HEK293 (cell line): ENCODE results near the gene MTOR.

Experiments
- BCL6B ChIP-seq: fragments of 450-650 bp; formaldehyde crosslinking; IDR thresholded peaks from 2 replicates; pipeline ENCODE4 v1.5.1; 2017; ENCODE audit warnings: missing biosample characterization, missing genetic modification characterization
- KLF1 ChIP-seq: fragments of 450-650 bp; formaldehyde crosslinking; IDR thresholded peaks from 2 replicates; pipeline ENCODE4 v1.5.1; 2016; ENCODE audit warnings: missing biosample characterization, missing genetic modification characterization
- MEIS1 ChIP-seq: sonication (generic); formaldehyde crosslinking; IDR thresholded peaks from 2 replicates; pipeline ENCODE4 v1.8.1; 2022; ENCODE audit warnings: missing genetic modification reagents, mild to moderate bottlenecking, borderline replicate concordance
- OSR2 ChIP-seq: fragments of 450-650 bp; formaldehyde crosslinking; IDR thresholded peaks from 2 replicates; pipeline ENCODE4 v1.5.1; 2016; ENCODE audit warnings: missing biosample characterization, missing genetic modification characterization
- PRDM6 ChIP-seq: fragments of 450-650 bp; formaldehyde crosslinking; IDR thresholded peaks from 2 replicates; pipeline ENCODE4 v1.5.1; 2017; ENCODE audit warnings: missing biosample characterization, missing genetic modification characterization
- TCF7L2 ChIP-seq: IDR thresholded peaks from 2 replicates; pipeline ENCODE4 v1.6.1; 2011; ENCODE audit warnings: low read depth, mild to moderate bottlenecking, inconsistent platforms, low read length, moderate library complexity, borderline replicate concordance
- YY1 ChIP-seq: fragments of 450-650 bp; formaldehyde crosslinking; IDR thresholded peaks from 2 replicates; pipeline ENCODE4 v1.5.1; 2018; ENCODE audit warnings: missing biosample characterization, missing genetic modification characterization
- YY2 ChIP-seq: fragments of 450-650 bp; formaldehyde crosslinking; IDR thresholded peaks from 2 replicates; pipeline ENCODE4 v1.5.1; 2016; ENCODE audit warnings: missing biosample characterization, missing genetic modification characterization
- ZBTB20 ChIP-seq: fragments of 450-650 bp; formaldehyde crosslinking; IDR thresholded peaks from 2 replicates; pipeline ENCODE4 v1.5.1; 2016; ENCODE audit warnings: missing biosample characterization, missing genetic modification characterization
- ZBTB48 ChIP-seq: fragments of 450-650 bp; formaldehyde crosslinking; IDR thresholded peaks from 2 replicates; pipeline ENCODE4 v1.5.1; 2016; ENCODE audit warnings: missing biosample characterization, missing genetic modification characterization
- ZNF10 ChIP-seq: fragments of 450-650 bp; formaldehyde crosslinking; IDR thresholded peaks from 2 replicates; pipeline ENCODE4 v1.5.1; 2017; ENCODE audit warnings: missing biosample characterization, missing genetic modification characterization
- ZNF169 ChIP-seq: fragments of 450-650 bp; formaldehyde crosslinking; IDR thresholded peaks from 2 replicates; pipeline ENCODE4 v1.5.1; 2016; ENCODE audit warnings: missing biosample characterization, missing genetic modification characterization
- ZNF19 ChIP-seq: fragments of 450-650 bp; formaldehyde crosslinking; IDR thresholded peaks from 2 replicates; pipeline ENCODE4; 2016; ENCODE audit warnings: missing biosample characterization, missing genetic modification characterization, low read depth
- ZNF2 ChIP-seq: fragments of 450-650 bp; formaldehyde crosslinking; IDR thresholded peaks from 2 replicates; pipeline ENCODE4 v1.5.1; 2016; ENCODE audit warnings: missing biosample characterization, missing genetic modification characterization
- ZNF274 ChIP-seq, 2 experiments: fragments of 200-500 bp in 1 of 2; fragments of 450-650 bp in 1 of 2; sonication (Bioruptor generic) in 1 of 2; formaldehyde crosslinking in 1 of 2; IDR thresholded peaks; 2 replicates each; pipeline versions ENCODE4 v1.5.1 to v1.6.1; 2014 to 2016; ENCODE audit warnings: borderline replicate concordance in 1 of 2, inconsistent platforms in 1 of 2, low read length in 1 of 2, missing biosample characterization in 1 of 2, missing genetic modification characterization in 1 of 2
- ZNF280C ChIP-seq: fragments of 450-650 bp; formaldehyde crosslinking; IDR thresholded peaks from 2 replicates; pipeline ENCODE4 v1.5.1; 2016; ENCODE audit warnings: missing biosample characterization, missing genetic modification characterization
- ZNF302 ChIP-seq: fragments of 450-650 bp; formaldehyde crosslinking; IDR thresholded peaks from 2 replicates; pipeline ENCODE4 v1.5.1; 2016; ENCODE audit warnings: missing biosample characterization, missing genetic modification characterization, low read depth
- ZNF366 ChIP-seq: fragments of 450-650 bp; formaldehyde crosslinking; conservative IDR thresholded peaks from 2 replicates; pipeline ENCODE4 v1.5.1; 2016; ENCODE audit warnings: missing biosample characterization, missing genetic modification characterization
- ZNF394 ChIP-seq: fragments of 450-650 bp; formaldehyde crosslinking; IDR thresholded peaks from 2 replicates; pipeline ENCODE4 v1.5.1; 2016; ENCODE audit warnings: missing biosample characterization, missing genetic modification characterization, mild to moderate bottlenecking, moderate library complexity, borderline replicate concordance
- ZNF626 ChIP-seq: fragments of 450-650 bp; sonication (Bioruptor Pico); formaldehyde crosslinking; IDR thresholded peaks from 2 replicates; pipeline ENCODE4 v1.5.1; 2018; ENCODE audit warnings: missing biosample characterization, missing genetic modification characterization, inconsistent platforms
- ZNF701 ChIP-seq: fragments of 450-650 bp; formaldehyde crosslinking; IDR thresholded peaks from 2 replicates; pipeline ENCODE4 v1.5.1; 2016; ENCODE audit warnings: missing biosample characterization, missing genetic modification characterization
- ZNF704 ChIP-seq: fragments of 450-650 bp; formaldehyde crosslinking; IDR thresholded peaks from 2 replicates; pipeline ENCODE4 v1.5.1; 2016; ENCODE audit warnings: missing biosample characterization, missing genetic modification characterization
- ZNF707 ChIP-seq: fragments of 450-650 bp; formaldehyde crosslinking; IDR thresholded peaks from 2 replicates; pipeline ENCODE4 v1.5.1; 2016; ENCODE audit warnings: missing biosample characterization, missing genetic modification characterization
- ZNF76 ChIP-seq: fragments of 450-650 bp; formaldehyde crosslinking; IDR thresholded peaks from 2 replicates; pipeline ENCODE4; 2016; ENCODE audit warnings: low read depth, missing biosample characterization, missing genetic modification characterization, borderline replicate concordance
- ZNF768 ChIP-seq: fragments of 450-650 bp; formaldehyde crosslinking; IDR thresholded peaks from 2 replicates; pipeline ENCODE4 v1.5.1; 2018; ENCODE audit warnings: missing biosample characterization, mild to moderate bottlenecking, missing genetic modification characterization
- ZSCAN23 ChIP-seq: fragments of 450-650 bp; formaldehyde crosslinking; IDR thresholded peaks from 2 replicates; pipeline ENCODE4 v1.5.1; 2016; ENCODE audit warnings: missing biosample characterization, missing genetic modification characterization
- TF ChIP-seq, protein P1 (sequence below): fragments of 450-650 bp; formaldehyde crosslinking; IDR thresholded peaks from 2 replicates; pipeline ENCODE4 v1.5.1; 2016; ENCODE audit warnings: missing biosample characterization, missing genetic modification characterization
- TF ChIP-seq, protein P2 (sequence below): fragments of 450-650 bp; formaldehyde crosslinking; IDR thresholded peaks from 2 replicates; pipeline ENCODE4 v1.5.1; 2016; ENCODE audit warnings: missing biosample characterization, missing genetic modification characterization

MTOR gene

GRCh38 chr1:11272832-11273594, 10.7 kb upstream of the MTOR start, which contains the start of gene UBIAD1 (continued):
- TF ChIP-seq ZBTB48 (tag by site-specific recombination): peak; percentile 43; the same call in 1 of the 2 replicates
- TF ChIP-seq KLF1 (tag by site-specific recombination): peak; percentile 92
- peak; percentile 98 for TF ChIP-seq YY1 (tag by site-specific recombination)
- TF ChIP-seq ZNF701 (tag by site-specific recombination): no peak
- no peak for TF ChIP-seq PRDM6 (tag by site-specific recombination)
- no peak for TF ChIP-seq ZSCAN23 (tag by site-specific recombination)
- no peak for TF ChIP-seq TCF7L2
- peak; percentile 76 for TF ChIP-seq ZNF76 (tag by site-specific recombination)
- no peak for TF ChIP-seq ZNF768 (tag by site-specific recombination)
- no peak for TF ChIP-seq BCL6B
- TF ChIP-seq, protein P1, sequence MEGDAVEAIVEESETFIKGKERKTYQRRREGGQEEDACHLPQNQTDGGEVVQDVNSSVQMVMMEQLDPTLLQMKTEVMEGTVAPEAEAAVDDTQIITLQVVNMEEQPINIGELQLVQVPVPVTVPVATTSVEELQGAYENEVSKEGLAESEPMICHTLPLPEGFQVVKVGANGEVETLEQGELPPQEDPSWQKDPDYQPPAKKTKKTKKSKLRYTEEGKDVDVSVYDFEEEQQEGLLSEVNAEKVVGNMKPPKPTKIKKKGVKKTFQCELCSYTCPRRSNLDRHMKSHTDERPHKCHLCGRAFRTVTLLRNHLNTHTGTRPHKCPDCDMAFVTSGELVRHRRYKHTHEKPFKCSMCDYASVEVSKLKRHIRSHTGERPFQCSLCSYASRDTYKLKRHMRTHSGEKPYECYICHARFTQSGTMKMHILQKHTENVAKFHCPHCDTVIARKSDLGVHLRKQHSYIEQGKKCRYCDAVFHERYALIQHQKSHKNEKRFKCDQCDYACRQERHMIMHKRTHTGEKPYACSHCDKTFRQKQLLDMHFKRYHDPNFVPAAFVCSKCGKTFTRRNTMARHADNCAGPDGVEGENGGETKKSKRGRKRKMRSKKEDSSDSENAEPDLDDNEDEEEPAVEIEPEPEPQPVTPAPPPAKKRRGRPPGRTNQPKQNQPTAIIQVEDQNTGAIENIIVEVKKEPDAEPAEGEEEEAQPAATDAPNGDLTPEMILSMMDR (tag by site-specific recombination): no peak
- TF ChIP-seq YY2 (tag by site-specific recombination): peak; percentile 95
- TF ChIP-seq ZNF707 (tag by site-specific recombination): no peak
- TF ChIP-seq ZNF19 (tag by site-specific recombination): no peak
- no peak for TF ChIP-seq ZNF169 (tag by site-specific recombination)
- TF ChIP-seq, protein P2, sequence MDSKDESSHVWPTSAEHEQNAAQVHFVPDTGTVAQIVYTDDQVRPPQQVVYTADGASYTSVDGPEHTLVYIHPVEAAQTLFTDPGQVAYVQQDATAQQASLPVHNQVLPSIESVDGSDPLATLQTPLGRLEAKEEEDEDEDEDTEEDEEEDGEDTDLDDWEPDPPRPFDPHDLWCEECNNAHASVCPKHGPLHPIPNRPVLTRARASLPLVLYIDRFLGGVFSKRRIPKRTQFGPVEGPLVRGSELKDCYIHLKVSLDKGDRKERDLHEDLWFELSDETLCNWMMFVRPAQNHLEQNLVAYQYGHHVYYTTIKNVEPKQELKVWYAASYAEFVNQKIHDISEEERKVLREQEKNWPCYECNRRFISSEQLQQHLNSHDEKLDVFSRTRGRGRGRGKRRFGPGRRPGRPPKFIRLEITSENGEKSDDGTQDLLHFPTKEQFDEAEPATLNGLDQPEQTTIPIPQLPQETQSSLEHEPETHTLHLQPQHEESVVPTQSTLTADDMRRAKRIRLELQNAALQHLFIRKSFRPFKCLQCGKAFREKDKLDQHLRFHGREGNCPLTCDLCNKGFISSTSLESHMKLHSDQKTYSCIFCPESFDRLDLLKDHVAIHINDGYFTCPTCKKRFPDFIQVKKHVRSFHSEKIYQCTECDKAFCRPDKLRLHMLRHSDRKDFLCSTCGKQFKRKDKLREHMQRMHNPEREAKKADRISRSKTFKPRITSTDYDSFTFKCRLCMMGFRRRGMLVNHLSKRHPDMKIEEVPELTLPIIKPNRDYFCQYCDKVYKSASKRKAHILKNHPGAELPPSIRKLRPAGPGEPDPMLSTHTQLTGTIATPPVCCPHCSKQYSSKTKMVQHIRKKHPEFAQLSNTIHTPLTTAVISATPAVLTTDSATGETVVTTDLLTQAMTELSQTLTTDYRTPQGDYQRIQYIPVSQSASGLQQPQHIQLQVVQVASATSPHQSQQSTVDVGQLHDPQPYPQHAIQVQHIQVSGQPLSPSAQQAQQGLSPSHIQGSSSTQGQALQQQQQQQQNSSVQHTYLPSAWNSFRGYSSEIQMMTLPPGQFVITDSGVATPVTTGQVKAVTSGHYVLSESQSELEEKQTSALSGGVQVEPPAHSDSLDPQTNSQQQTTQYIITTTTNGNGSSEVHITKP (tag by site-specific recombination): peak; percentile 31; the same call in 1 of the 2 replicates
- no peak for TF ChIP-seq ZNF274 (IDR thresholded peaks at IDR 0.05; ENCODE audit: low read length)
- TF ChIP-seq ZNF274 (tag by site-specific recombination; IDR thresholded peaks at IDR 0.05; ENCODE audit: borderline replicate concordance): no peak
- TF ChIP-seq ZNF280C (tag by site-specific recombination): no peak
- TF ChIP-seq ZNF394: no peak; the same call in 1 of the 2 replicates
- TF ChIP-seq ZNF626 (tag by site-specific recombination): no peak
- peak; percentile 61 for TF ChIP-seq ZNF2 (tag by site-specific recombination)
- TF ChIP-seq MEIS1 (CRISPR knock-in tag): no peak
- TF ChIP-seq ZNF704 (tag by site-specific recombination): no peak
- TF ChIP-seq ZNF10 (tag by site-specific recombination): peak; percentile 88
- no peak for TF ChIP-seq OSR2 (tag by site-specific recombination)
- TF ChIP-seq ZNF302: no peak
- no peak for TF ChIP-seq ZNF366 (tag by site-specific recombination)
- TF ChIP-seq ZBTB20 (tag by site-specific recombination): peak; percentile 90
